HUES64 (cell line): ENCODE results near the gene MGAT3.

Experiments
- H3K27ac ChIP-seq: 2 replicates; pipeline ENCODE4 v1.7.0; 2013; ENCODE audit warnings: low read depth, low read length, inconsistent platforms
- H3K27me3 ChIP-seq: 2 replicates; pipeline ENCODE4 v1.6.1; 2013; ENCODE audit warnings: mild to moderate bottlenecking, low read length; ENCODE audit not compliant: insufficient read depth
- H3K36me3 ChIP-seq: 2 replicates; pipeline ENCODE4 v1.6.1; 2013; ENCODE audit warnings: mild to moderate bottlenecking, low read length; ENCODE audit not compliant: insufficient read depth
- H3K4me1 ChIP-seq: 2 replicates; pipeline ENCODE4 v1.6.1; 2013; ENCODE audit warnings: mild to moderate bottlenecking, low read length, moderate library complexity; ENCODE audit not compliant: insufficient read depth
- H3K4me3 ChIP-seq: 2 replicates; pipeline ENCODE4 v1.5.1; 2013; ENCODE audit warnings: mild to moderate bottlenecking, low read length, moderate library complexity
- H3K9ac ChIP-seq: 2 replicates; pipeline ENCODE4 v1.6.1; 2013; ENCODE audit warnings: mild to moderate bottlenecking, low read depth, low read length
- H3K9me3 ChIP-seq: 2 replicates; pipeline ENCODE4 v1.6.1; 2013; ENCODE audit warnings: low read depth, low read length; ENCODE audit not compliant: insufficient read depth
- WGBS: fragments of 150-250, 120-280 bp; methylation state at CpG from one replicate; pipeline ENCODE4 v1.1.7; 2013; ENCODE audit warnings: missing lambda C conversion rate; 5-methylcytosine and 5-hydroxymethylcytosine counted together

Gene MGAT3

GRCh38 chr22:39526736-39527171, 69.9 kb downstream of the MGAT3 start:
- no peaks in the 10 kb centered on the region for H3K9me3 ChIP-seq
- no peak overlapping the region for H3K9ac ChIP-seq
- no peaks in the 10 kb centered on the region for H3K27me3 ChIP-seq
- peak overlapping the region; percentile 55; the same call in 1 of the 2 replicates for H3K27ac ChIP-seq
- WGBS, result 86% methylated on average over 4 of the region's 4 CpGs
- peaks cover 60% of the 10 kb centered on the region for H3K36me3 ChIP-seq
- peaks cover 16% of the 10 kb centered on the region for H3K4me1 ChIP-seq
- no peak overlapping the region for H3K4me3 ChIP-seq

GRCh38 chr22:39527481-39527961, 70.7 kb downstream of the MGAT3 start:
- Histone ChIP-seq H3K4me1 (peaks cover 16% of the 10 kb centered on the region), H3K4me3 (no peak overlapping the region), H3K9ac (no peak overlapping the region), H3K27ac (no peak overlapping the region), H3K27me3 (no peaks in the 10 kb centered on the region), H3K9me3 (no peaks in the 10 kb centered on the region), H3K36me3 (peaks cover 53% of the 10 kb centered on the region)
- WGBS, result 78% methylated on average over 6 of the region's 6 CpGs

DNA sequence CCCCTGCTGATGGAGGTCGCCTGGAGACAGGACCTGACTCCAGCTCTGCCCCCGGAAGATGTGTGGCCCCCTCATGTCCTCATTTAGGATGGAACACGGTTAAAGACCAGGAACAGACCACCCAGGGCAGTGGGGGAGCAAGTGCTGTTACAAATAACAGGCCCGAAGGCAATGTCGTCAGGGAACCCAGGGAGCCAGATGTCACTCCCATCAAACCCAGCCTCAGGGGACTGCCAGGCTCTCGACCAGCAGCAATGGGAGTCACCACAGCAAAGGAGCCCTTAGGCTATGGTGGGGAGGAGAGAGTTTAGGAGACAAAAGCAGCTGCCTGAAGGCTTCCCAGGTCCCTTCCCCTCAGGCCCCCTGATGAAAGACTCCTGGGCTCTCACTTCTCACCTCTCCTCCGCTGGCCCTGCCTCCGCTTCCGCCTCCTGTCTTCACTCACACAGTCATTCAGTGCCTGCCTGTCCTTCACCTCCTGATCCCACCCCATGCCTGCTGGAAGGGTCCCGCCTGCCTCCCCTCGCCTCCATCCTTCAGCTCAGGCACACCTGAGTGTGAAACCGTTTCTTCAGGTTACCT, 71.4 kb downstream of the MGAT3 start:
- Histone ChIP-seq H3K9ac (no peak overlapping the region), H3K9me3 (no peaks in the 10 kb centered on the region), H3K36me3 (peaks cover 46% of the 10 kb centered on the region), H3K27ac (no peak overlapping the region), H3K27me3 (no peaks in the 10 kb centered on the region), H3K4me3 (no peak overlapping the region), H3K4me1 (peaks cover 18% of the 10 kb centered on the region)
- WGBS, result 77% methylated on average over 12 of the region's 12 CpGs

DNA sequence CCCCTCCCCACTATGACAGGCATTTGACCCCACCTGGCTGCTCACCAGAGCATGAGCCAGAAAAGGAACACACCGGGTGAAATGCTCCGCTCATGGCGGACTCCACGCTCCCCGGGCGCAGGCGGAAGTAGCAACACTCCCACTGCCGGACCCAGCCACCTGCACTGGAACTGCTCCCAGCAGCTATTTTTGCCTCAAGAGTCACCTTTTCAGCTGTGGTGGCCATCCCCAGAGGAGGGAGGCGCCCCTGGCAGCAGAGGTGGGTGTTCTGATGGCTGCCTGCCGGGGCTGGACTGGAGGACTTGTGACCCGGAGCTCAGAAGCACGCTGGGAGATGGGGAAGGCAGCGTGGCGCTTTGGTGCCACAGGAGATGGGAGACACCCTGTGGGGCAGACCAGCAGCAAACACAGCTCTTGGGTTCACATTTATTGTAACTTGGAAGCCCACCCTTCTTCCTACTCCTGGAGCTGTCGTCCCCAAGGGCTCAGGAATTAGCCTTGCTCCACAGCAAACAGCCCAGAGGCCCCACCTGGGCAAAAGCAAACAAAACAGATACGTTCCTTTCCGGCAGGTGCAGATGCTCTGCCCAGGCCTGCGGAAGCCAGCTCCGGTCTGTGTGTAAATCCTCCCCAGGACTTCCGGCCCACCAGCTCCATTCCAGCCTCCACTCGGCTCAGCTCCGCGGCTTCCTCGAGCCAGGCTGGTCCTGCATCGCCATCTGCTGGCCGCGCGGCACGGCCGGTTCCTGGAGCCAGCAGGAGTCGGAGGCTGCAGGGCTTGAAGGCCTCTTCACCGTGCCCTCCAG, 72.1 kb downstream of the MGAT3 start:
- Histone ChIP-seq H3K9ac (no peak overlapping the region), H3K27ac (peak overlapping the region; percentile 1; the same call in 1 of the 2 replicates)

DNA sequence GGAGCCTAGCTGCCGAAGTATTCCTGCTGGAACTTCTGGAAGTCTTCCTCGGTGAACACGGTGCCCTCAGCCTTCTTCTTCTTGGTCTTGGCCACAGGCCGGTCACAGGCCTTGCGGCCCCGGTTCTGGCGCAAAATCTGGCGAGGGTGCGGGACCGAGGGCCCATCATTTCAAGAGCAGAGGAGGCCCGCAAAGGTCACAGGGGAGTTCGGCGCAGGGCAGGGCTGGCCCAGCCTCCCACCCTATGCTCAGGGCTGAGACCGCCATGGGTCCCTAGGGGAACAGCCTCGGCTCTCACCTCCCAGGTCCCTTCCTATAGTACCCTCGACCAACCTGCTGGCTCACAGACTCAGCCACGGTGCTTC, 72.7 kb downstream of the MGAT3 start:
- Histone ChIP-seq H3K4me1 (peaks cover 26% of the 10 kb centered on the region), H3K27ac (peak overlapping the region; percentile 1; the same call in 1 of the 2 replicates), H3K9ac (no peak overlapping the region), H3K4me3 (no peak overlapping the region), H3K36me3 (peaks cover 37% of the 10 kb centered on the region), H3K27me3 (no peaks in the 10 kb centered on the region), H3K9me3 (no peaks in the 10 kb centered on the region)
- 75% methylated on average over 17 of the region's 17 CpGs for WGBS

More for the DNA sequence above, 72.1 kb downstream of the MGAT3 start:
- Histone ChIP-seq H3K27me3 (no peaks in the 10 kb centered on the region), H3K9me3 (no peaks in the 10 kb centered on the region), H3K36me3 (peaks cover 42% of the 10 kb centered on the region), H3K4me3 (no peak overlapping the region), H3K4me1 (peaks cover 21% of the 10 kb centered on the region)
- 50% methylated on average over 32 of the region's 32 CpGs for WGBS

- H3K9me3 ChIP-seq, result no peaks in the 10 kb centered on the region
- 95% methylated on average over 6 of the region's 6 CpGs for WGBS
- peaks cover 30% of the 10 kb centered on the region for H3K4me1 ChIP-seq
- H3K27me3 ChIP-seq, result no peaks in the 10 kb centered on the region
- no peak overlapping the region for H3K27ac ChIP-seq
- H3K4me3 ChIP-seq, result no peak overlapping the region
- H3K9ac ChIP-seq, result no peak overlapping the region
- H3K36me3 ChIP-seq, result peaks cover 32% of the 10 kb centered on the region
These were observed 73.3 kb downstream of the MGAT3 start for GRCh38 chr22:39530116-39530515.

DNA sequence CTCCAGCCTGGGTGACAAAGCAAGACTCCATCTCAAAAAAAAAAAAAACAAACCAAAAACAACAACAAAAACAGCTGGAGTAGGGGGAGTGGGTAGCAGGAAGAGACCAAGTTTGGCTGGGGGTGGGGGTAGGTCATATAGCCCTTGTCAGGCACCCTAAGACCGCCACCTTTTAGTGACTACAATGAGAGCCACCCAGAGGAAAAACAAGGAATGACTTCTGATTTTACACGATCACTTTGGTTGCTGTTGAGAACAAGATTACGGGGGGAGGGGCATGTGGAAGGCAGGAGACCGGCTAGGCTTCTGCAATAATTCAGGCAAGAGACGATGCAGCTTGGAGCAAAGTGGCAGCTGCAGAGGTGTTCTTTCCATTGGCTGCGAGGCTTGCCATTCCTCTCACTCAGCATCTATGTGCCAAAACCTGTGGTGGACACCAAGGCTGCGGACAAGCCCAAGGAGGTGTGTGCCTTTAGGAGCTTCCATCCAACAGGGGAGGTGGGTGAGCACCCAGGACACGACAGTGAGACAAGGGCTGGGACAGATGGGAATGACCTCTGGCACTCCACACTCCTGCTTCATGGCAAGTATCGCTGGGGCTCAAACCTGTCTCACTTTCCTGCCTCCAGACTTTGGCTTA, 74.0 kb downstream of the MGAT3 start:
- Histone ChIP-seq H3K36me3 (peaks cover 27% of the 10 kb centered on the region), H3K4me1 (peaks cover 36% of the 10 kb centered on the region), H3K9ac (no peak overlapping the region), H3K4me3 (peak overlapping the region; percentile 16), H3K27me3 (no peaks in the 10 kb centered on the region), H3K27ac (no peak overlapping the region), H3K9me3 (no peaks in the 10 kb centered on the region)
- WGBS, result 75% methylated on average over 9 of the region's 9 CpGs

GRCh38 chr22:39532215-39533073, 75.6 kb downstream of the MGAT3 start, which contains the start of gene RPS19BP1:
TSS of gene RPS19BP1 (minus strand) at chr22:39532748. CDS start at chr22:39532738, 10 bp downstream.
- no peaks in the 10 kb centered on the region for H3K9me3 ChIP-seq
- H3K27me3 ChIP-seq, result no peaks in the 10 kb centered on the region
- WGBS, result under 1% methylated on average over 67 of the region's 67 CpGs
- peaks cover 36% of the 10 kb centered on the region for H3K4me1 ChIP-seq
- peaks cover 27% of the 10 kb centered on the region for H3K36me3 ChIP-seq
- peak within 1 kb of the TSS; percentile 94 for H3K4me3 ChIP-seq
- peak within 1 kb of the TSS; percentile 79 for H3K27ac ChIP-seq
- peak within 1 kb of the TSS; percentile 87 for H3K9ac ChIP-seq

DNA sequence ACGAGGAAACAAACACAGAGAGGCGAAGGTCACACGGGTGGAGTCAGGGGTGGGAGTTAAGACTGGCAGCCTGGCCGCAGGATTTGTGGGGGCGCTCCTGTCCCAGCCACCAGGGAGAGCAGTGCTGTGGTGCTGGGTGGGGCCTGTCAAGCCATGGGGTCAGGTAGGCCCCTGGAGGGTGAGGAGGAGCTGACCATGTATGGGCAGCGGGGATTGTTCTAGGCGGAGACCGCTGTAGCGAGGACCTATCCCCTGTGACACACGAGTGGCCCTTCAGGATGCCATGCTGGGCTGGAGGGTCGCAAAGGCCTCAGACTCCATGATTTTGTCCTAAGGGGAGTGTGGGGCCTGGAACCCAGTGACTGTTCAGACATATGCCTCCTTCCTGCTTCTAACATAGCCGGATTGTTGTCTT, 77.3 kb downstream of the MGAT3 start:
- no peaks in the 10 kb centered on the region for H3K27me3 ChIP-seq
- peak overlapping the region; percentile 59; the same call in 1 of the 2 replicates for H3K9ac ChIP-seq
- H3K4me3 ChIP-seq, result peak overlapping the region; percentile 45; the same call in 1 of the 2 replicates
- peak overlapping the region; percentile 47; the same call in 1 of the 2 replicates for H3K27ac ChIP-seq
- peaks cover 36% of the 10 kb centered on the region for H3K4me1 ChIP-seq
- 78% methylated on average over 12 of the region's 12 CpGs for WGBS
- peaks cover 18% of the 10 kb centered on the region for H3K36me3 ChIP-seq
- no peaks in the 10 kb centered on the region for H3K9me3 ChIP-seq

- Histone ChIP-seq H3K27ac (peak overlapping the region; percentile 47; the same call in 1 of the 2 replicates), H3K9me3 (no peaks in the 10 kb centered on the region), H3K27me3 (no peaks in the 10 kb centered on the region), H3K9ac (peak overlapping the region; percentile 59), H3K4me1 (peaks cover 36% of the 10 kb centered on the region), H3K4me3 (peak overlapping the region; percentile 45), H3K36me3 (peaks cover 13% of the 10 kb centered on the region)
- WGBS, result 11% methylated on average over 39 of the region's 41 CpGs
These were observed 78.0 kb downstream of the MGAT3 start for GRCh38 chr22:39534591-39535356.
